Adrenal gland (tissue), 5 donors: Measurements from ENCODE around the gene FAF1.

Source experiments
- CTCF ChIP-seq, 6 experiments: fragments of 450-650 bp in 4 of 6; fragments of 200-600 bp in 2 of 6; sonication (generic) in 1 of 6; IDR thresholded peaks; 1 replicate in 5 of 6; 2 replicates in 1 of 6; pipeline versions ENCODE4 v1.5.1 to v1.8.0; 2016 to 2021; ENCODE audit warnings: antibody characterized with exemption in 6 of 6, mild to moderate bottlenecking in 2 of 6, moderate library complexity in 1 of 6
- POLR2A ChIP-seq, 2 donors: fragments of 450-650 bp; IDR thresholded peaks; one replicate each; pipeline ENCODE4 v1.6.1; 2017; ENCODE audit warnings: antibody characterized with exemption in 2 of 2, mild to moderate bottlenecking in 2 of 2, moderate library complexity in 1 of 2
- donor health status: DM: no; HTN: no; CAD: no.

- TF ChIP-seq CTCF (IDR thresholded peaks at IDR 0.05) (no peak), POLR2A (IDR thresholded peaks at IDR 0.05) (no peak)
These were observed 79.7 kb downstream of the FAF1 start for GRCh38 chr1:50880373-50880772.
